Measurements from ENCODE around the gene MICB.

The MICB gene

GRCh38 chr6:31477521-31477920, 20.4 kb upstream of the MICB start:
- Histone ChIP-seq H3K4me1 (ENCODE audit: control insufficient read depth in 1 of 2, insufficient read depth in 1 of 2, low read depth in 1 of 2, low read length in 1 of 2) (no peaks in the 10 kb centered on the region), H3K4me3 (ENCODE audit: low read depth in 1 of 2, low read length in 1 of 2) (no peak overlapping the region), H3K36me3 (peaks cover 5% of the 10 kb centered on the region), H3K9me3 (no peaks in the 10 kb centered on the region), H3K27me3 (no peaks in the 10 kb centered on the region), H3K27ac (no peak overlapping the region)
- no peak for TF ChIP-seq CTCF (IDR thresholded peaks at IDR 0.05)

GRCh38 chr6:31478186-31478950, 19.6 kb upstream of the MICB start:
- H3K4me1 ChIP-seq (ENCODE audit: control insufficient read depth in 1 of 2, insufficient read depth in 1 of 2, low read depth in 1 of 2, low read length in 1 of 2): no peaks in the 10 kb centered on the region
- H3K4me3 ChIP-seq (ENCODE audit: low read depth in 1 of 2, low read length in 1 of 2): no peak overlapping the region
- no peak overlapping the region for H3K27ac ChIP-seq
- no peaks in the 10 kb centered on the region for H3K36me3 ChIP-seq
- H3K9me3 ChIP-seq: no peaks in the 10 kb centered on the region
- TF ChIP-seq CTCF (IDR thresholded peaks at IDR 0.05): no peak
- H3K27me3 ChIP-seq: no peaks in the 10 kb centered on the region

GRCh38 chr6:31479151-31479932, 18.6 kb upstream of the MICB start:
- H3K27ac ChIP-seq: no peak overlapping the region
- no peak for TF ChIP-seq CTCF (IDR thresholded peaks at IDR 0.05)
- no peaks in the 10 kb centered on the region for H3K27me3 ChIP-seq
- H3K36me3 ChIP-seq: no peaks in the 10 kb centered on the region
- H3K4me1 ChIP-seq (ENCODE audit: control insufficient read depth in 1 of 2, insufficient read depth in 1 of 2, low read depth in 1 of 2, low read length in 1 of 2): no peaks in the 10 kb centered on the region
- H3K9me3 ChIP-seq: no peaks in the 10 kb centered on the region
- no peak overlapping the region for H3K4me3 ChIP-seq (ENCODE audit: low read depth in 1 of 2, low read length in 1 of 2)

- no peaks in the 10 kb centered on the region for H3K36me3 ChIP-seq
- H3K27ac ChIP-seq: no peak overlapping the region
- no peaks in the 10 kb centered on the region for H3K9me3 ChIP-seq
- H3K4me3 ChIP-seq (ENCODE audit: low read depth in 1 of 2, low read length in 1 of 2): no peak overlapping the region
- H3K4me1 ChIP-seq (ENCODE audit: control insufficient read depth in 1 of 2, insufficient read depth in 1 of 2, low read depth in 1 of 2, low read length in 1 of 2): no peaks in the 10 kb centered on the region
- H3K27me3 ChIP-seq: no peaks in the 10 kb centered on the region
- TF ChIP-seq CTCF (IDR thresholded peaks at IDR 0.05): no peak
Observed at GRCh38 chr6:31479933-31480535, 17.9 kb upstream of the MICB start.

- no peaks in the 10 kb centered on the region for H3K27me3 ChIP-seq
- no peak for TF ChIP-seq CTCF (IDR thresholded peaks at IDR 0.05)
- H3K9me3 ChIP-seq: no peaks in the 10 kb centered on the region
- H3K4me1 ChIP-seq (ENCODE audit: control insufficient read depth in 1 of 2, insufficient read depth in 1 of 2, low read depth in 1 of 2, low read length in 1 of 2): no peaks in the 10 kb centered on the region
- no peak overlapping the region for H3K27ac ChIP-seq
- H3K36me3 ChIP-seq: no peaks in the 10 kb centered on the region
- no peak overlapping the region for H3K4me3 ChIP-seq (ENCODE audit: low read depth in 1 of 2, low read length in 1 of 2)
Observed at GRCh38 chr6:31480574-31480973, 17.4 kb upstream of the MICB start.
